Measurements from ENCODE around the gene NCLN. TPM values are rescaled to one million over a fixed set of nuclear protein-coding genes. Genes with fewer than 3 reads are reported as not detected.

The NCLN gene
- 10 to 100 TPM; 29.4 to 40.4 TPM for total RNA-seq

GRCh38 chr19:3185461-3186159 lies at the start of gene NCLN:
TSS of gene NCLN (plus strand) at chr19:3185930. CDS start at chr19:3186031, 101 bp downstream.
- DNase-seq (ENCODE audit: low spot score) (peak; percentile 81), ATAC-seq (ENCODE audit: insufficient number of reproducible peaks, low FRiP score, low read depth) (peak; percentile 91)
- Histone ChIP-seq H3K4me3 (peak within 1 kb of the TSS; percentile 85), H3K9me3 (no peaks in the 10 kb centered on the region), H3K4me1 (ENCODE audit: control insufficient read depth in 1 of 2, low read depth in 2 of 2) (peaks cover 10 to 23% of the 10 kb centered on the region in 2 donors), H3K36me3 (no peaks in the 10 kb centered on the region), H3K27ac (peak within 1 kb of the TSS; percentile 71 to 78), H3K27me3 (replicated peaks; ENCODE audit: insufficient read depth) (no peaks in the 10 kb centered on the region)
- TF ChIP-seq CTCF (IDR thresholded peaks at IDR 0.05) = no peak

- ATAC-seq (ENCODE audit: insufficient number of reproducible peaks, low FRiP score, low read depth) = no peak
- peak within 1 kb of the TSS in 1 of 2 donors; percentile 21 for H3K27ac ChIP-seq
These were observed 49.6 kb upstream of the NCLN start, which contains the start of gene GNA15 for GRCh38 chr19:3135961-3136683. TSS of gene GNA15 (plus strand) at chr19:3136033. CDS start at chr19:3136451, 418 bp downstream.

DNA sequence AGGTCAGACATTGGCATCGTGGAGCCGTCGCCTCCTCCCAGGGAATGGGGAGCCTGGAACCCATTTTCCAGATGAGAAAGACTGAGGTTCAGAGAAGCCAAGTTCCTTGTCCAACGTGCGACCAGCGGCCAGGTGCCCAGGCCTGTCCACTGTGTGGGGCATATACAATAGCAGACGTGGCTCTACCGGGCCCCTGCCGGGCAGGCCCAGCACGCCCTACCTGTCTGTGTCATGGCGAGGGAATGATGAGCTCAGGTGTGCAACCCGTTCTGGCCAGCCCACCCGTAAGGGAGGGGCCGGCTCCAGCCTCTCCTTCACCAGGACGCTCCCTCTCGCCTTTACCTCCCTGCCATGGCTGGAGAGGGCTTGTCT lies 49.1 kb upstream of the NCLN start:
- Histone ChIP-seq H3K27ac (peak overlapping the region in 1 of 2 donors; percentile 21), H3K4me3 (peak overlapping the region; percentile 65), H3K4me1 (ENCODE audit: control insufficient read depth in 1 of 2, low read depth in 2 of 2) (peaks cover 0 to 2% of the 10 kb centered on the region in 2 donors), H3K9me3 (peaks cover 6% of the 10 kb centered on the region), H3K27me3 (replicated peaks; ENCODE audit: insufficient read depth) (no peaks in the 10 kb centered on the region), H3K36me3 (no peaks in the 10 kb centered on the region)
- ATAC-seq (ENCODE audit: insufficient number of reproducible peaks, low FRiP score, low read depth) = no peak
- DNase-seq (ENCODE audit: low spot score) = no peak
- TF ChIP-seq CTCF (IDR thresholded peaks at IDR 0.05) = no peak

More at GRCh38 chr19:3135961-3136683, 49.6 kb upstream of the NCLN start, which contains the start of gene GNA15:
- Histone ChIP-seq H3K4me3 (peak within 1 kb of the TSS; percentile 65), H3K4me1 (ENCODE audit: control insufficient read depth in 1 of 2, low read depth in 2 of 2) (no peaks in the 10 kb centered on the region), H3K9me3 (peaks cover 6% of the 10 kb centered on the region), H3K36me3 (no peaks in the 10 kb centered on the region), H3K27me3 (replicated peaks; ENCODE audit: insufficient read depth) (no peaks in the 10 kb centered on the region)
- TF ChIP-seq CTCF (IDR thresholded peaks at IDR 0.05) = no peak
- no peak for DNase-seq (ENCODE audit: low spot score)

GRCh38 chr19:3137119-3137518 lies 48.6 kb upstream of the NCLN start:
- Histone ChIP-seq H3K27me3 (replicated peaks; ENCODE audit: insufficient read depth) (no peaks in the 10 kb centered on the region), H3K9me3 (peaks cover 6% of the 10 kb centered on the region), H3K36me3 (no peaks in the 10 kb centered on the region), H3K4me1 (ENCODE audit: control insufficient read depth in 1 of 2, low read depth in 2 of 2) (peaks cover 0 to 3% of the 10 kb centered on the region in 2 donors), H3K27ac (no peak overlapping the region), H3K4me3 (peak overlapping the region; percentile 65)
- ATAC-seq (ENCODE audit: insufficient number of reproducible peaks, low FRiP score, low read depth) (no peak), DNase-seq (ENCODE audit: low spot score) (no peak)
- no peak for TF ChIP-seq CTCF (IDR thresholded peaks at IDR 0.05)

- H3K4me1 ChIP-seq (ENCODE audit: control insufficient read depth in 1 of 2, low read depth in 2 of 2) = peaks cover 0 to 3% of the 10 kb centered on the region in 2 donors
- TF ChIP-seq CTCF (IDR thresholded peaks at IDR 0.05) = no peak
- no peak overlapping the region for H3K4me3 ChIP-seq
- no peak for DNase-seq (ENCODE audit: low spot score)
- no peak overlapping the region for H3K27ac ChIP-seq
- peaks cover 6% of the 10 kb centered on the region for H3K9me3 ChIP-seq
- no peaks in the 10 kb centered on the region for H3K27me3 ChIP-seq (replicated peaks; ENCODE audit: insufficient read depth)
- no peaks in the 10 kb centered on the region for H3K36me3 ChIP-seq
- ATAC-seq (ENCODE audit: insufficient number of reproducible peaks, low FRiP score, low read depth) = no peak
These were observed 47.5 kb upstream of the NCLN start for GRCh38 chr19:3138268-3138667.
